HG03439 (cell line): Measurements from ENCODE around the gene FN1.
"Not testable (repeated sequence)": the region's sequence is repeated elsewhere in the genome, so short reads cannot be mapped to it uniquely, and the experiment has no call there.

ENCODE experiments used
- ATAC-seq: cut with Tn5 transposase; IDR thresholded peaks from one replicate; pipeline ENCODE4 v1.9.1; 2021; ENCODE audit warnings: mild to moderate bottlenecking, moderate library complexity; ENCODE audit not compliant: unreplicated experiment

FN1 gene

GRCh38 chr2:215423928-215424540 lies 11.8 kb downstream of the FN1 start:
- ATAC-seq, result no peak

GRCh38 chr2:215423234-215423633 lies 12.6 kb downstream of the FN1 start:
- no peak for ATAC-seq

- no peak for ATAC-seq
Measured at GRCh38 chr2:215422676-215423075, 13.2 kb downstream of the FN1 start.

- ATAC-seq, result no peak
Measured at GRCh38 chr2:215421859-215422461, 13.9 kb downstream of the FN1 start.

GRCh38 chr2:215420471-215420935 lies 15.4 kb downstream of the FN1 start:
- no peak for ATAC-seq

GRCh38 chr2:215419769-215420470 lies 15.9 kb downstream of the FN1 start:
- ATAC-seq, result no peak

- ATAC-seq, result no peak
Measured at GRCh38 chr2:215419113-215419512, 16.8 kb downstream of the FN1 start.

- ATAC-seq, result no peak
Measured at GRCh38 chr2:215418064-215418963, 17.6 kb downstream of the FN1 start.

GRCh38 chr2:215417400-215417951 lies 18.4 kb downstream of the FN1 start:
- ATAC-seq, result no peak

- no peak for ATAC-seq
Measured at GRCh38 chr2:215416656-215417055, 19.2 kb downstream of the FN1 start.

GRCh38 chr2:215415820-215416577 lies 19.9 kb downstream of the FN1 start:
- ATAC-seq, result no peak

GRCh38 chr2:215415218-215415617 lies 20.6 kb downstream of the FN1 start:
- ATAC-seq, result no peak

- no peak for ATAC-seq
Measured at GRCh38 chr2:215414674-215415073, 21.2 kb downstream of the FN1 start.

GRCh38 chr2:215413974-215414373 lies 21.9 kb downstream of the FN1 start:
- no peak for ATAC-seq

- ATAC-seq, result no peak
Measured at GRCh38 chr2:215413484-215413777, 22.4 kb downstream of the FN1 start.

- ATAC-seq, result no peak
Measured at GRCh38 chr2:215411941-215412743, 23.7 kb downstream of the FN1 start.

- ATAC-seq, result no peak
Measured at GRCh38 chr2:215410932-215411285, 25.0 kb downstream of the FN1 start.

- ATAC-seq, result not testable (repeated sequence)
Measured at GRCh38 chr2:215410181-215410931, 25.5 kb downstream of the FN1 start.
